Activated CD4-positive, CD25-positive, alpha-beta regulatory T cell treated with anti-CD3 and anti-CD28 coated beads, Interleukin-2, amount 50 U/mL, for 24 hours (primary cell): ENCODE results near the gene MUCL1.
"Not testable (repeated sequence)": the region's sequence is repeated elsewhere in the genome, so short reads cannot be mapped to it uniquely, and the experiment has no call there.

Experiments
- ATAC-seq, 2 donors: fragments of 150-1000 bp; cut with Tn5 transposase; one replicate each; pipeline ENCODE4 v1.10.0; 2021; ENCODE audit warnings: mild to moderate bottlenecking in 1 of 2, moderate library complexity in 1 of 2

The MUCL1 gene, protein sequence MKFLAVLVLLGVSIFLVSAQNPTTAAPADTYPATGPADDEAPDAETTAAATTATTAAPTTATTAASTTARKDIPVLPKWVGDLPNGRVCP

DNA sequence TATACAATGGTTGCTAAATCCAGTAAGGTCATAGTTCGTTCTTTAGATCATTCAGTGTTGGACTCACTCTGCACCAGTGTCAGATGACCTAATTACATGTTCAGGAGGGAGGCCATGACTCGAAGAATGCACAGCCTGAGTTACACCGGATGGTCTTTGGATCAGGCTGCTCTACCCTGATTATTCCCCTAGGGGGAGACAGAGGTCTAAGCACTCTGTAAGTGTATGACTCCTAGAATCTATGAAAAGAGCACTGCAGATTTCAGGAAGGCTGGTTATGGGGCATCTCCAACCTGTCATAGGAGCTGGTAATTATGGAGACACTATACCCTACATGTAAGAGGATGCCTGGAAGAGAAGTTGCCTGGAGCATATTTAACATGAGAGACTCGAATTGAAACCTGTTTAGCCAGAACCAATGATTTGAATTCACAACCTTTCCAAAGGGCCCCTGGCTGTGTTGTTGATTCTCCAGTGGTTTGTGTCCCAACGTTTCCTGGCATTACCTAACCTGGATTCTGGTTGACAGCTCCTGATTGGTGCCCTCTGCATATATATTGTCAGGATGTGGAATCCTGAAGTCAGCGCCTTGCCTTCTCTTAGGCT lies at the start of gene MUCL1:
MUCL1 (plus strand) TSS at position 584 of the 606 bp plus-strand sequence. CDS start 67 bp downstream, outside the sequence.
- peak; percentile 92 to 97 for ATAC-seq

DNA sequence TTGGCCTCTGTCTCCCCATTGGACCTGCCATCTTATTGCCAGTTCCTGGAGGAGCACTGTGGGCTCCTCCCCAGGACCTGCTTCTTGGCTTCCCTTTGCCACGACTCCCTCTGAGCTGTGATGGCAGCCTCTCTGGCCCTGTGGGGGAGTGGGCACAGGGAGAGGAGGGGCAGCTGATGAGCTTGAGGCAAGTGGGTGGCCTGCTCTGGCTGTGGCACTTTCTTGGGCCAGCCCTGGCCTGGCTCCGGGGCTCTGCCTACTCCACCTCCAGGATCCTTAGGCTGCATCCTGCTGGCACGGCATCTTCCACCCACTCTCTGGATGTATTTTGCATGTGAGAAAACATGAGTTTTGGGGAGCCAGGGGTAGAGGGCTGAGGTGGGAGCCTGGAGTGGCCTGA lies 32.6 kb upstream of the MUCL1 start:
- no peak for ATAC-seq

DNA sequence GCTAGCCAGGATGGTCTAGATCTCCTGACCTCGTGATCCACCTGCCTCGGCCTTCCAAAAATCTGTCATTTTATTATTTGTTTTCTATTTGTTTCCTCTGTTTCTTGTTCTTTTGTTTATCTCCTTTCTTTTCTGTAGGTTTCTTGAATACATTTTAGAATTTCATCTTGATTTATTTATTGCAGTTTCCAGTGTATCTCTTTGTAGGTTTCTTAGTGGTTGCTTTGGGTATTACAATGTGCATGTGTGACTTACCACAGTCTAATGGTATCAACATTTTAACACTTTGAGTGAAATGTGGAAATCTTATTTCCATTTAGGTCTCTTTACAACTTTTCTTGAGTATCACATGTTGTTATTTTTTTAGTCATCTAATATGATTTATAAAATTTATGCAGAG lies 29.9 kb upstream of the MUCL1 start:
- ATAC-seq, result no peak

DNA sequence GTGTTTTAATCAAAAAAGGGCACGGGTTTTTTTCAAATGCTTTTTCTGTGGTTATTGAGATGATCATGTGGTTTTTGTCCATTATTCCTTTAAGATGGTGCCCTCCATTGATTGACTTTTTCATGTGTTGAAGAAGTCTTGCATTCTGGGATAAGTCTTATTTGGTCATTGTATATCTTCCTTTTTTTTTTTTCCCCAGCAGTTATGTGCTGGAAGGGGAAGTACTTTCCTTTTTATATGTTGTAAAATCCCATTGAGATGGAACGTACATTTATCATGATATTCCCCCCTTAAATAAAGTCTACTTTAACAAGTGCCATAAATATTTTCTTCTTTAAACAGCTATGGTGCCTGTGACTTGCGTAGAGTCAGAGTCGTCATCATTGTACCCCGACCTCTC lies 24.8 kb upstream of the MUCL1 start:
- no peak for ATAC-seq

DNA sequence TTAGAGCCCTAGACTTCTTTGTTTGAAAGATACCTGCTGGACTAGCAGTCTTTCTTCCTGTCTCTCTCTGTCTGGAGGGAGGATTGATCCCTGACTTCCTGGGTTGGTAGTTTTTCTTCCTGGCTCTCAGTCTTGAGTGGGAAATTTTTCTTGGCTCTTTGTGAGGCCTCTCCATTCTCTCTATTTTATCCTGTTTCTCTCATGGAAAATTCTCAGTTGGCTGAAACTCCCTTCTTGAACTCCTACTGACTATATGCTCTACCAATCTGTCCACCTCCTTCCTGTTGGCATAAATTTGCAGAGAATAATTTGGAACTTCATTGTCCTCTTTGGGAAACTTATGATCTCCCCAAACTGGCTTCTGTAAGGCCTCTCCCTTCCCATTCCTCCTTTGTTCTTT lies 24.1 kb upstream of the MUCL1 start:
- ATAC-seq, result no peak

DNA sequence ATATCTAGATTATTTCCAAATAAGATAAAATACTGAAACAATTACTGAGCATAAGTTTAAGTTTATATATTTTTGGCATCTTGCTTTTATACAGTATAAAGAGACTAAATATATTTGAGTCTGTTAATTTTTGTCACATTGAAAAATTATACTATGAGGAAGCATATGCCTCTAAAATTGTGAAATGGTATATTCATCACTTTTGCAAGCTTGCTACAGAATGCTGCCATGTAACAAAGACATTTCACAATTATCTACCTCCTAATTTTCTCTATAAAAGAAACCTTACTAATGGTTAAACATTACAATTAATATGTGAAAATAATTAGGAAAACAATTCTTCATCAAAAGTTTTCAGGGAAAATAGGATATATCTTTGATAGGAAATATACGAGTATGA lies 22.7 kb upstream of the MUCL1 start:
- no peak for ATAC-seq

DNA sequence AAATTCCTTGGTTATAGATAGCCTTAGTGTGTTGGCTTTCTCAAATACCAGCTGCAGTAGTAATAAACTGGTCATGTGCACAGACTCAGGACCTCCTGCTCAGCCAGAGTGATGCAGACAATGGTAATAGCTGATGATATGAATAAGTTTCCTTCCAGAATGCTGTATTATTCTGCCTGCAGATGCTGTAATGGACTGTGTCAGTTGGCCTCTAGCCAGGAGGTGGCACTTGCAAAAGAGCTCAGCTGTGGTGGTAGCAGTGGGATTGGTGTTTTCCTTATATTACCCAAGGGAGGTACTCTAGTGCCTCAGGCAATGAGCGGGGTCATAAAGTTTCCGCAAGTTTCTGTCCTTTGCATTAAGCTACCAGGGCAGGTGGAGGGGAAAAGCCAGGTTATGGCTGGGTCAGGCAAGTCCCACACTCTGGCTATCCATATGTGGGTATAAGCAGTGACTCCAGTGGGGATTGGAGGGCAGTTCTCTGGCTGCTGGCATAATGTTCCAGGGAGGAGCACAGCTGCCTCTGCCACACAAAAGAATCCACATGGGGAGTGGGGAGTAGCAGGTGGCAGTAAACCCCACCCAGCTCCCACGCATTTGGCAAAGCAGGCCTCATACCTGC lies 14.0 kb upstream of the MUCL1 start:
- ATAC-seq, result no peak

DNA sequence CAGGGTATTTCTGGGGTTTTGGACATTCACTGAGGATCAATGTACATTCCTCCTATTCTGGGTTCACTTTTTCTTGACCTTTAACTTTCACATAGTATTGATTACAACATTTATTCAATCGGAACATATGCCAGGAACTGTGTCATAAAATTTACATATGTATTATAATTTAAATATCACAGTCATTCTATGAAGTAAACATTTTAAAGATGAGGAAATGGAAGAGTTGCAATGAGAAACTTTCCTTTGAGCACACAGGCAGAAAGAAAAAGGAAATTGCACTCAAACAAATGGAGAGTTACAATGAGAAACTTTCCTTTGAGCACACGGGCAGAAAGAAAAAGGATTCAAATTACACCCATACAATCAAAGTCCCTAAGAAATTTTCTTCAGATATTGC lies 3.1 kb downstream of the MUCL1 start:
- no peak for ATAC-seq

DNA sequence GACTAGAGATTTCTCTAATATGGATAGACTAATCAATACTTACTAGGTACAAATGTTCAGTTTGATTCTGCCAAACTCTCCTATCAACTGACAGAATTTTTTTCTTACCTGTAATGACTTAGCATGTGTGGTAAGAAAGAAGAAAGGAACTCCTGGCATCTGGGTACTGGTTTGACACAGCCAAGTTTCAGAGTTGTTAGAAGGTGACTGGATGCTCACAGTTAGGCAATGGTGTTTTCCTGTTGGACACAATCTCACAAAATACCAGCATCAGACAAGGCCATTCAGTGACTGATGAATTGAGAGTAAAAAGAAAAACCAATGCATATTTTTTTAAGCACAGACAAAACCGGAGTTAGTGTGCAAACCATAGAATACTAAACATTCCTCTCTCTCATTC lies 4.2 kb downstream of the MUCL1 start:
- peak in 1 of 2 donors; percentile 27 for ATAC-seq

DNA sequence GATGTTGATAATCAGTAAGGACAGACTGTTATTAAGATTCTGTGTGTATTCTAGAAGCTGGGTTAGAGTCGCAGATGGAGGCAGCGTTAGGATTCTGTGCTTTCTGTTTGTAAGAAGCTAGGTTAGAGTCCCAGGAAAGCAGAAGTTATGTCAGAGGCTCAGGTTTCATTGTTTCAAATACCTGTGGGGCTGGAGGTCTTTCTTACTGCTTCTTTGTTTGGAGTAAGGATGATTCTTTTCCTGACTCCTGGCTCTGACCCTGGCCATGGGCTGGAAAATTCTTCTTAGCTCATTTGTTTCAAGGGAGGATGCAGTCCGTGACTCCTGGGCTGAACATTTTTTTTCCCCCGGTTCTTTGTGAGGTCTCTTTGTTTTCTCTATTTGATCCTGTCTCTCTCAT lies 5.2 kb downstream of the MUCL1 start:
- ATAC-seq, result no peak

DNA sequence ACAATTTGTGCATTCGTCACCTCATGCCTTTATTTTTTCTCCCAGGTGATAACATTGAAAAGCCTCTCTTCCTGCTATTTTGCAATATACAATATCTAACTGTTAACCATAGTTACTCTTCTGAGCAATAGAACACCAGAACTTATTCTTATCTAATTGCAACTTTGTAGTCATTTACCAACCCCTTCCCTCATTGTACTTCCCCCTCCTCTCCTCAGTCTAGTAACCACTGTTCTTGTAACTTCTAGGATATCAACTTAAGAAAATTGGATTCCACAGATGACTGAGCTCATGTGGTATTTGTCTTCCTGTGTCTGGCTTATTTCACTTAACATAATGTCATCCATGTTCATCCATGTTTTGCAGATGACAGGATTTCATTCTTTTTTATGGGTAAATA lies 7.6 kb downstream of the MUCL1 start:
- ATAC-seq, result no peak

DNA sequence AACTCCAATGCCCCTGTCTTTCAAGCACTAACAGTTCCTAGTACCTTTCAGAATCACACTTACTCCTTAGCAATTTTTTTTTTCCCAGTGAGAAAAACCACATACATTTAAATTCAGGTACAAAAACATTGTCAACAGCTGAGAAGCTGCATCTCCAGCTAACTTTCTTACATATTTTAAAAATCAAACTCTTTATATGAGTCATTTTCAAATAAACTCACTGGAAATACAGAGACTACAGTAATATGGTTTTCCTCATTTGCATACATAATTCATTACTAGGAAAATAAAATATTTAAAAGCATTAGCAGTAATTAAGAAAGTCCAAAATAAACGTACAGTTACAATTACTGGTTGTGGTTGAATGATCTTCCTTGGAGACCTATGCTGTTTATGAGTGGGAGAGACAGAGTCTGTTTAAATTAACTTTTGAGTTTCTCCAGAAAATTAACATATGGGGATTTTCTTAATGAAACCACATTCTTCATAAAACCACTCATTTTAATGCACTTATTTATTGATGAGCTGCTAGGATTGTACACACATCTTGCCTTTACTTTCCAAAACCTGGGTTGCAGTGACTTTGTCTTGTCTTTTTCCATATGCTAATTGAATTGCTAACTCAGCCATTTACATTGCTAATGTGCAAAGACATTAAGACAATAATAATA lies 9.8 kb downstream of the MUCL1 start:
- peak; percentile 66 to 67 for ATAC-seq

DNA sequence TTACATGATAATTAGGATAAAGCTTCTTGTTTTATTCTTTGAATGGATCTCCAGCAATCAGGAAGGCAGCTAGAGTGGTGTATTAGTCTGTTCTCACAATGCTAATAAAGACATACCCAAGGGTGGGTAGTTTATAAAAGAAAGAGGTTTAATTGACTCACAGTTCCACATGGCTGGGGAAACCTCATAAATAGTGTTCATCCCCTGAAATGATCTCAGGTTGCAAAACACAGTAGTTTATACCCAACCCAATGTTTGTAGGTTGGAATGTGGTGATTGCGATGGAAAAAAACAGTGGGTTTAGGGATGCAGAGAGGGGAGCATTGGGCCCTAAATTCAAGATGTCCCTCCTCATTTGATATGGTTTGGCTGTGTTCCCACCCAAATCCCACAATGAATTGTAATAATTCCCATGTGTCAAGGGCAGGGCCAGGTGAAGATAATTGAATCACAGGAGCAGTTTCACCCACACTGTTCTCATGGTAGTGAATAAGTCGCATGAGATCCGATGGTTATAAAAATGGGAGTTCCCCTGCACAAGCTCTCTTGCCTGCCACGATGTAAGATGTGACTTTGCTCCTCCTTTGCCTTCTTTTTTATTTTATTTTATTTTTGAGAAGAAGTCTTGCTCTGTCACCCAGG lies 11.5 kb downstream of the MUCL1 start:
- peak; percentile 42 to 46 for ATAC-seq

DNA sequence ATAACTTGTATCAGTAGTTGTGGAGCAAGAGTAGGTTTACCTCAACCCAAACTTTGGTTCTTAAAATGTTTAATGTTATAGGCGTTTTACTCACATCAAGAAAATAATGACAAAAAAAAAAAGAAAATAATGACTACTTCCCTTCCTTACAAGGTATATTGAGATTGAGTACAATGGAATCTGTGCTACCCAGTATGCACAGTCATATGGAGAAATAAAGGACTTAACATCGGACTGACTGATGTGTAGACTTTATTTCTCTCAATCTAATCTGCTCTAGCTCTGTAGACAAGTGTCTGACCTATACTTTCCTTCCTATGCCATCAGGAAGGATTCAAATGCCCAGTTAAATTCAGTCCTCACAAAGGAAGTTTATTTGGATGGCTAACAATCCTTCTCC lies 14.4 kb downstream of the MUCL1 start:
- ATAC-seq, result no peak

DNA sequence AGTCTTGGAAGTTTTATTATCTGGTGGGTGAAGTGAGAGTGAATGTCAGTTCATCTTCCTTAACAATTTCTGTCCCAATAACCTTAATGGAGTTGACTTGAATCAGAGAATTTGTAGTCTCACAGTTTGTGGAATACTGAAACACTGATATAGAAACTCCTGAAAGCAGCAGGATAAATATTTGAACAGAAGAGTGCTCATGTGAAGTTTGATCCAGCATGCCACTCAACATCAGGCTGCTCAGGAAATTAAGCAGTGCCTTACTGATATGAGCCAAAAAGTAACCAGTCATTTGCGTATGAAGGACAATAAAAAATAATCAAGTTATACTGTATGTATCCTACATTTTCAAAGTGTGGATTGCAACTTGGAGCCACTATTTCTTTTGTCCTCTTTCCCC lies 15.7 kb downstream of the MUCL1 start:
- ATAC-seq, result no peak

DNA sequence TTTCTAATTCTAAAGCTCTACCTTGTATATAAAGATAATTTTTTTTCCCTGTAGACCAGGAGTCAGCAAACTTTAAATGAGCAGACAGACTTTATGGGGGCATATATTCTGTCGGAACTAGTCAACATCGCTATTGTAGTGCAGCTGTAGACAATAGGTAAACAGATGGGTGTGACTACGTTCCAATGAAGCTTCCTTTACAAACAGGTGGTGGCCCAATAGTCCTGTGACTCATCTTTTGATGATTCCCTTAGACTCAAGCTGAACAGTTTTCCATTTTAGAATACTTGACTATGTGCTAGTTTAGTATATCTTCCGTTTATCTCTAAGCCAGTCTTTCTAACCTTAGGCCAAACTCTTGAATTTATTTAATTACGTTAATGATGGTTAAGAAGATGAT lies 16.3 kb downstream of the MUCL1 start:
- no peak for ATAC-seq

DNA sequence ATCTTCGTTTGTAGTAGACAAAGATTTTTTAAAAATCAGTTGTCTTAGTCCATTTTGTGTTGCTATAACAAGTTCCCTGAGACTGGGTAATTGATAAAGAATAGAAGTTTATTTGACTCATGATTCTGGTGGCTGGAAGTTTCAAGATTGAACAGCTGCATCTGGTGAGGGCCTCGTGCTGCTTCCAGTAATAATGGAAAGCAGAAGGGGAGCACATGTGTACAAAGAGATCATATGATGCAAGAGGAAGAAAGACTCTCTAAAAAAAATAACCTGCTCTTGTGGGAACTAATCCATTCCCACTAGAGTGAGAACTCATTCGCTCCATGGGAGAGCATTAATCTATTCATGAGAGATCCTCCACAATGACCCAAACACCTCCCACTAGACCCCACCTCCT lies 24.8 kb downstream of the MUCL1 start:
- no peak for ATAC-seq

DNA sequence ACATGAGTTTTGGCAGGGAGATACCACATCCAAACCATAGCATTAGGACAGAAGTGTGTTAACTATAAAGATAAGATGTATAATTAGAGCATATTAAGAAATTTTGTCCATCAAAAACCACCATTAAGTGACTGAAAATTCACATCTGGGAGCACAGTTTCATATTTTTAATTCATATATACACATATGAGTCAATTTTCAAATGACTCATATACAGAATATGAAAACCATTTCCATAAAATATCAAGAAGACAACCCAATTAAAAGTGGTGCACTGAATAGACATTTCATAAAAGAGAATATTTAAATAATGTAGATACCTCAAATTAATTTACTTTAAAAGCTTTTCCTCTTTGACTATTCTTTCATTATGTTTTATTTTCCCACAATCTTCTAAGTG lies 25.3 kb downstream of the MUCL1 start:
- ATAC-seq, result no peak

DNA sequence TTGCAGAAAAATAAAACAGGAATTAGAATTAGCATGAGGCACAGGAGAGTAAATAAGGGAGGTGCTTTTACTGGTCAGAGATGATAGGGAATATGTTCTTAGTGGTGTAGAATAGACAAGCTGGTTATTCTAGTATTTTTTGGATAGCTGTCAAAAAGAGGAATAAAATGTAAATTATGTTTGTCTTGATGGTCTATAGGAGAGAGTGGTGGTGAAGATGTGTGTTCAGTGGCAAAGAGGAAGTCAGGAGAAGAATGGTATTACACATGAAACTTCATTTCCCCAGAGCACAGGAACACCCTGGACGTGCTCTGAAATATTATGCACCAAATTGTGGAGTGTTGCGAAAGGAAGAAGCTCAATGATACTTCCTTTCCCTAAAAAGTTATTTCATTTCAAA lies 27.8 kb downstream of the MUCL1 start:
- no peak for ATAC-seq

DNA sequence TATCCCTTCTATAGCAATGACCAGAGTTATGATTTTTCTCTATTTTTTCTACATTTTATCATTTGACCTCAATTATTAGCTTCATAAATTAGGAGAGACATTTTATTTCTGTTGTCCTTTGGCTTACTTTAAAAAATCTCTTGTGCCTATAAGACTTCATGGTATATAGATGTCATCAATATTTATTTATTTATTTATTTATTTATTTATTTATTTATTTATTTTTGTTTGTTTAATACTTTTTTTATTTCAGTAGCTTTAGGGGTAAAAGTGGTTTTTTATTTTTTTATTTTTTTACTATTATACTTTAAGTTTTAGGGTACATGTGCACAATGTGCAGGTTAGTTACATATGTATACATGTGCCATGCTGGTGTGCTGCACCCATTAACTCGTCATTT lies 28.3 kb downstream of the MUCL1 start:
- ATAC-seq, result not testable (repeated sequence)

DNA sequence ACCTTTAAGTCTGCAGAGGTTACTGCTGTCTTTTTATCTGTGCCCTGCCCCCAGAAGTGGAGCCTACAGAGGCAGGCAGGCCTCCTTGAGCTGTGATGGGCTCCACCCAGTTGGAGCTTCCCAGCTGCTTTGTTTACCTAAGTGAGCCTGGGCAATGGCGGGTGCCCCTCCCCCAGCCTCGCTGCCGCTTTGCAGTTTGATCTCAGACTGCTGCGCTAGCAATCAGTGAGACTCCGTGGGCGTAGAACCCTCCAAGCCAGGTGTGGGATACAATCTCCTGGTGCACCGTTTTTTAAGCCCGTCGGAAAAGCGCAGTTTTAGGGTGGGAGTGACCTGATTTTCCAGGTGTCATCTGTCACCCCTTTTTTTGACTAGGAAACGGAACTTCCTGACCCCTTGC lies 34.1 kb downstream of the MUCL1 start:
- ATAC-seq, result not testable (repeated sequence)

DNA sequence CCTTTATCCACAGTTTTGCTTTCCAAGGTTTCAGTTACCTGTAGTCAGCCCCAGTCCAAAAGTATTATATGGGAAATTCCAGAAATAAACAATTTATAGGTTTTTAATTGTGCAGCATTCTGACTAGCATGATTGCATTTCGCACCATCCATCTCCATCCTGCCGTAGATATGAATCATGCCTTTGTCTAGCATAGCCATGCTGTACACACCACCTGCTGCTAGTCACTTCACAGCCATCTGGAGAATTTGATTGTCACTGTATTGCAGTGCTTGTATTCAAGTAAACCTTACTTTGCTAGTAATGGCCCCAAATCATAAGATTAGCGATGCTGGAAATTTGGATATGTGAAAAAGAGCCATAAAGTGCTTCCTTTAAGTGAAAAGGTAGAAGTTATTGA lies 36.0 kb downstream of the MUCL1 start:
- ATAC-seq, result no peak

DNA sequence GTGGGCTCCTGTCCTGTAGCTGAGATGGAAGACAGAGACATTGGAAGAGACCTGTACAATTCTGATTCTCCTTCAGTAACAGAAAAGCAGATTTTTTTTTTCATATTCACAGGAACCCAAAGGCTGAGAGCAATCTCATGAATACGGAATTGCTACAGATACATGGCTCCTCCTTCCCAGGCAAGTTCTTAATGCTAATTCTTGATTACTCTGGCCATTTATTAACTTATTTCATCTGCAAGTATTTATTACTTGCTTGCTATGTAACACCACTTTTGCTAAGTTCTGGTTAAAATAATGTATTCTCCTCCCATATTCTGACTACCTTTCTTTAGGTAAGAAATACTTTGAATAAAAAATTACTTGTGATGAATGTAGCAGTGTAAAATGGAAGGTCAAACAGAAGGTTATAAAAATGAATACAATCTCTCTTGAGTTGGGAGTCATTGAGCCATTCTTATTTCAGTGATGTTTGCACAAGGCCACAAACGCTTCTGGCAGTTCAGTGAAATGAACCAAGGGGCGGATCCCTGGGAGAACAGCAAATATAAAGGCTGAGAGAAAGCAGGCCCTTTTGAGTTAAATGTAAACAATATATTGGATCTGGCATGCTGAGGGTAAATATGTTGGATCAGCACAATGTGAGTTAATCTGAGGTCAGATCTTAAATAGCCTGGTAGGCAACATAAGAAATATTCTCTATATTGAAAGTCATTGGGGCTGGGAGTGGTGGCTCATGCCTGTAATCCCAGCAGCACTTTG lies 37.6 kb downstream of the MUCL1 start:
- no peak for ATAC-seq
